Tibial nerve (tissue), 4 donors: ENCODE data around the gene NUDC. TPM values are rescaled to one million over a fixed set of nuclear protein-coding genes. Genes with fewer than 3 reads are reported as not detected.
"Not testable (repeated sequence)": the region's sequence is repeated elsewhere in the genome, so short reads cannot be mapped to it uniquely, and the experiment has no call there.

Experiments used
- DNase-seq, 2 donors: peaks; one replicate each; pipeline ENCODE4 v3.0.0-alpha.2; 2019; ENCODE audit warnings: low spot score in 2 of 2
- H3K27ac ChIP-seq, 4 donors: fragments of 200-600 bp; sonication (generic) in 3 of 4; one replicate each; pipeline ENCODE4 v1.5.1; 2017 to 2019; ENCODE audit warnings: mild to moderate bottlenecking in 1 of 4
- H3K27me3 ChIP-seq, 2 donors: fragments of 200-600 bp; sonication (generic) in 1 of 2; one replicate each; pipeline versions ENCODE4 v1.5.1 to v1.6.0; 2017 to 2019
- H3K36me3 ChIP-seq, 3 donors: fragments of 200-600 bp; sonication (generic); one replicate each; pipeline ENCODE4 v1.5.1; 2018 to 2019
- H3K4me1 ChIP-seq, 4 donors: fragments of 200-600 bp; sonication (generic) in 3 of 4; one replicate each; pipeline ENCODE4 v1.5.1; 2017 to 2019
- H3K4me3 ChIP-seq, 4 donors: fragments of 200-600 bp; sonication (generic) in 3 of 4; one replicate each; pipeline ENCODE4 v1.5.1; 2017 to 2019; ENCODE audit warnings: mild to moderate bottlenecking in 1 of 4, moderate library complexity in 1 of 4
- H3K9me3 ChIP-seq, 4 donors: fragments of 200-600 bp; sonication (generic) in 3 of 4; one replicate each; pipeline ENCODE4 v1.5.1; 2017 to 2019
- EP300 ChIP-seq, 2 donors: sonication (generic); formaldehyde crosslinking; IDR thresholded peaks; one replicate each; pipeline ENCODE4 v1.6.1; 2017; ENCODE audit warnings: antibody characterized with exemption in 2 of 2, mild to moderate bottlenecking in 1 of 2
- POLR2A ChIP-seq, 2 donors: fragments of 450-650 bp; IDR thresholded peaks; one replicate each; pipeline ENCODE4 v1.6.1; 2017; ENCODE audit warnings: antibody characterized with exemption in 2 of 2, mild to moderate bottlenecking in 2 of 2, moderate library complexity in 2 of 2
- WGBS, 2 donors: methylation state at CpG; one replicate each; pipeline ENCODE4 v1.1.5; 2018; 5-methylcytosine and 5-hydroxymethylcytosine counted together
- total RNA-seq, 4 donors: library from RNA; depleted of rRNA; stranded (reverse); fragments of >200 nt; gene quantifications; one replicate each; pipeline ENCODE4 v1.1.0, GENCODE V29; 2016
- TF ChIP-seq, protein P1 (sequence below), 5 experiments: fragments of 200-600 bp in 3 of 5; fragments of 450-650 bp in 2 of 5; sonication (generic) in 3 of 5; IDR thresholded peaks; one replicate each; pipeline ENCODE4 v1.5.1; 2016 to 2019; ENCODE audit warnings: antibody characterized with exemption in 5 of 5, mild to moderate bottlenecking in 3 of 5, moderate library complexity in 2 of 5

Gene NUDC
- total RNA-seq, 4 donors from 2014 or later, result 47.9 to 60.9 (median 57.0) TPM

DNA sequence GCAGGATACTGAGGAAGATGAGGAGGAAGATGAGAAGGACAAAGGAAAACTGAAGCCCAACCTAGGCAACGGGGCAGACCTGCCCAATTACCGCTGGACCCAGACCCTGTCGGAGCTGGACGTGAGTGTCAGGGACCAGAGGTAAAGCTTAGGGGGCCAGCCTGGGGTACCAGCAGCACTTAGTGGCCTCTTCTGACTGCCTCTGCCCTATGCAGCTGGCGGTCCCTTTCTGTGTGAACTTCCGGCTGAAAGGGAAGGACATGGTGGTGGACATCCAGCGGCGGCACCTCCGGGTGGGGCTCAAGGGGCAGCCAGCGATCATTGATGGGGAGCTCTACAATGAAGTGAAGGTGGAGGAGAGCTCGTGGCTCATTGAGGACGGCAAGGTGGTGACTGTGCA, 21.1 kb downstream of the NUDC start:
- TF ChIP-seq, protein P1, sequence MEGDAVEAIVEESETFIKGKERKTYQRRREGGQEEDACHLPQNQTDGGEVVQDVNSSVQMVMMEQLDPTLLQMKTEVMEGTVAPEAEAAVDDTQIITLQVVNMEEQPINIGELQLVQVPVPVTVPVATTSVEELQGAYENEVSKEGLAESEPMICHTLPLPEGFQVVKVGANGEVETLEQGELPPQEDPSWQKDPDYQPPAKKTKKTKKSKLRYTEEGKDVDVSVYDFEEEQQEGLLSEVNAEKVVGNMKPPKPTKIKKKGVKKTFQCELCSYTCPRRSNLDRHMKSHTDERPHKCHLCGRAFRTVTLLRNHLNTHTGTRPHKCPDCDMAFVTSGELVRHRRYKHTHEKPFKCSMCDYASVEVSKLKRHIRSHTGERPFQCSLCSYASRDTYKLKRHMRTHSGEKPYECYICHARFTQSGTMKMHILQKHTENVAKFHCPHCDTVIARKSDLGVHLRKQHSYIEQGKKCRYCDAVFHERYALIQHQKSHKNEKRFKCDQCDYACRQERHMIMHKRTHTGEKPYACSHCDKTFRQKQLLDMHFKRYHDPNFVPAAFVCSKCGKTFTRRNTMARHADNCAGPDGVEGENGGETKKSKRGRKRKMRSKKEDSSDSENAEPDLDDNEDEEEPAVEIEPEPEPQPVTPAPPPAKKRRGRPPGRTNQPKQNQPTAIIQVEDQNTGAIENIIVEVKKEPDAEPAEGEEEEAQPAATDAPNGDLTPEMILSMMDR (IDR thresholded peaks at IDR 0.05), result no peak
- TF ChIP-seq EP300 (IDR thresholded peaks at IDR 0.05), result no peak
- no peak for TF ChIP-seq POLR2A (IDR thresholded peaks at IDR 0.05)
- no peak for DNase-seq
- 94 to 96% methylated on average over 12 of the region's 12 CpGs for WGBS, 2 donors
- Histone ChIP-seq H3K4me3 (no peak overlapping the region), H3K27me3 (no peaks in the 10 kb centered on the region), H3K9me3 (no peaks in the 10 kb centered on the region), H3K27ac (no peak overlapping the region), H3K36me3 (peaks cover 16 to 74% (median 38%) of the 10 kb centered on the region in 3 donors), H3K4me1 (no peaks in the 10 kb centered on the region)

DNA sequence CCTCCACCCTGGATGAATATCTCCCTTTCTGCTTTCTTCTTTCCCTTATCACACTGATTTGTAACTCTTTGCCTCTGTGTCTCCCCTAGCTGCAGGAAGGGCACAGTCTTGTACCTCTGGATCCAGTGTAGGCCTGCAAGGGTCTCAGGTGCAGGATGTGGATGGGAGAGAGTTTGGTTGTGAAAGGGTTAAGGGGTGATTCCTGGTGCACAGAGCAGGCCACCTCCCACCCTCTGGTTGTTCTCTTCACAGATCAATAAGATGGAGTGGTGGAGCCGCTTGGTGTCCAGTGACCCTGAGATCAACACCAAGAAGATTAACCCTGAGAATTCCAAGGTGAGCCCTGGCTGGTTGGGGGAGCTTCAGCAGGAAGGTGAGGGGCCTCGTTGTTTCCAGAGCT, 23.6 kb downstream of the NUDC start:
- peaks cover 16 to 77% (median 38%) of the 10 kb centered on the region in 3 donors for H3K36me3 ChIP-seq

DNA sequence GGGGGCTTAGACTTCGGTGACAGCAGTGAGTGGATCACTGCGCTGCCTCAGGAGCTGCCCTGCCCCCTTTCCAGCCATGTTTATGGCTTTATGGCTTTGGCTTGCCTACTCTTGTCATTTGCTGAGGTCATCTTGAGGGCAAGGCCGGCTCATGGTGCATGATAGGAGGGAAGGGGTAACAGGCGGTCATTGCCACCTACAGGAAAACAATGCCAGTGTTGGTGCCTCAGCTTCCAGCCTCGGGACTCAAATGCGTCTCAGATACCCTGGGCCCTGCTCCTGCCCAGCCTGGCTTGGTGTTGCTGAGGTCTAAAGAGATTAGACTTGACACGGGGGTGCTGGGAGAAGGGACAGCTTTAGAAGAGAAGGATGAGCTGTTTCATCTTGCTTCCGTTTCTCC, 24.2 kb downstream of the NUDC start:
- H3K4me1 ChIP-seq, result no peaks in the 10 kb centered on the region
- H3K9me3 ChIP-seq, result no peaks in the 10 kb centered on the region
- no peak overlapping the region for H3K4me3 ChIP-seq
- 61 to 63% methylated on average over 8 of the region's 8 CpGs for WGBS, 2 donors
- H3K27me3 ChIP-seq, result no peaks in the 10 kb centered on the region
- no peak for DNase-seq
- H3K27ac ChIP-seq, result peak overlapping the region in 1 of 4 donors; percentile 37
- no peak for TF ChIP-seq POLR2A (IDR thresholded peaks at IDR 0.05)
- TF ChIP-seq, protein P1 (IDR thresholded peaks at IDR 0.05), result no peak
- TF ChIP-seq EP300 (IDR thresholded peaks at IDR 0.05), result no peak
- H3K36me3 ChIP-seq, result peaks cover 16 to 77% (median 38%) of the 10 kb centered on the region in 3 donors

More for the DNA sequence above, 23.6 kb downstream of the NUDC start:
- no peak overlapping the region for H3K27ac ChIP-seq
- no peaks in the 10 kb centered on the region for H3K27me3 ChIP-seq
- H3K4me1 ChIP-seq, result no peaks in the 10 kb centered on the region
- no peak for TF ChIP-seq EP300 (IDR thresholded peaks at IDR 0.05)
- TF ChIP-seq, protein P1 (IDR thresholded peaks at IDR 0.05), result no peak
- no peak for TF ChIP-seq POLR2A (IDR thresholded peaks at IDR 0.05)
- no peak overlapping the region for H3K4me3 ChIP-seq
- no peaks in the 10 kb centered on the region for H3K9me3 ChIP-seq
- DNase-seq, result no peak
- WGBS, 2 donors, result 31 to 47% methylated on average over 2 of the region's 2 CpGs

DNA sequence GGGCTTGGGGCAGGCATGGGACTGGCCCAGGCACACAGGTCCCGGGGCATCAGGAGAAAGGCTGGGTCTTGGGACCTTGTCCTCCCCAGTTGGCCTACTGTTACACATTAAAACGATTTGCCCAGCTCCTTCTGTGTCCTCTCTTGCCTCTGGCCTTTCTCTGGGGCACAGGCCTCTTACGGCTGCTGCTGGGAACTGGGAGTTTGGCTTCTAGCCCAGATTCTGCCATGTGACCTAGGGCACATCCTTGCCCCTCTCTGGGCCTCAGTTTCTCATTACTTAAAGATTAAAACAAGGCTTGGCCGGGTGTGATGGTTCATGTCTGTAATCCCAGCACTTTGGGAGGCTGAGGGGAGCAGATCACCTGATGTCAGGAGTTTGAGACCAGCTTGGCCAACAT, 24.7 kb downstream of the NUDC start:
- DNase-seq, result no peak
- WGBS, 2 donors, result 64 to 65% methylated on average over 4 of the region's 4 CpGs
- H3K36me3 ChIP-seq, result peaks cover 16 to 73% (median 37%) of the 10 kb centered on the region in 3 donors

DNA sequence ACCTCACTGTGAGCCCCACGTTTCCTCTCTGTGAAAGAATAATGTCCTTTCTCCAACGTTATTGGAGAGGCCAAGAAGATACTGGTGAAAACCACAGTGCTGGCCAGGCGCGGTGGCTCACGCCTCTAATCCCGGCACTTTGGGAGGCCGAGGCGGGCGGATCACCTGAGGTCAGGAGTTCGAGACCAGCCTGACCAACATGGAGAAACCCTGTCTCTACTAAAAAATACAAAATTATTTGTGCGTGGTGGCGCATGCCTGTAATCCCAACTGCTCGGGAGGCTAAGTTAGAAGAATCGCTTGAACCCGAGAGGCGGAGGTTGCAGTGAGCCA, 27.1 kb downstream of the NUDC start:
- 90 to 92% methylated on average over 16 of the region's 16 CpGs for WGBS, 2 donors
- DNase-seq, H3K27ac ChIP-seq, H3K4me3 ChIP-seq, H3K4me1 ChIP-seq, H3K27me3 ChIP-seq, H3K9me3 ChIP-seq: not testable (repeated sequence)
- H3K36me3 ChIP-seq, result peaks cover 10 to 49% (median 22%) of the 10 kb centered on the region in 3 donors

More for the DNA sequence above, 24.7 kb downstream of the NUDC start:
- no peaks in the 10 kb centered on the region for H3K9me3 ChIP-seq
- H3K4me3 ChIP-seq, result no peak overlapping the region
- peak overlapping the region in 1 of 4 donors; percentile 37 for H3K27ac ChIP-seq
- H3K4me1 ChIP-seq, result no peaks in the 10 kb centered on the region
- H3K27me3 ChIP-seq, result no peaks in the 10 kb centered on the region
- TF ChIP-seq POLR2A (IDR thresholded peaks at IDR 0.05), result no peak
- no peak for TF ChIP-seq EP300 (IDR thresholded peaks at IDR 0.05)
- TF ChIP-seq, protein P1 (IDR thresholded peaks at IDR 0.05), result no peak
